HEK293T (cell line): ENCODE results near the gene PHF14.

Experiments used
- ARNT ChIP-seq: fragments of 450-650 bp; IDR thresholded peaks from 2 replicates; pipeline ENCODE4 v1.6.1; 2017; ENCODE audit warnings: mild to moderate bottlenecking
- FOXA1 ChIP-seq: fragments of 450-650 bp; IDR thresholded peaks from 2 replicates; pipeline ENCODE4 v1.6.1; 2016; ENCODE audit warnings: mild to moderate bottlenecking
- FOXK2 ChIP-seq: fragments of 450-650 bp; IDR thresholded peaks from 2 replicates; pipeline ENCODE4 v1.6.1; 2016; ENCODE audit warnings: mild to moderate bottlenecking
- FOXM1 ChIP-seq: fragments of 450-650 bp; IDR thresholded peaks from 2 replicates; pipeline ENCODE4 v1.6.1; 2017; ENCODE audit warnings: mild to moderate bottlenecking, borderline replicate concordance
- HDGF ChIP-seq: fragments of 450-650 bp; IDR thresholded peaks from 2 replicates; pipeline ENCODE4 v1.6.1; 2017; ENCODE audit warnings: antibody characterized with exemption, borderline replicate concordance
- L3MBTL2 ChIP-seq: fragments of 450-650 bp; conservative IDR thresholded peaks from 2 replicates; pipeline ENCODE4 v1.6.1; 2016; ENCODE audit warnings: mild to moderate bottlenecking
- LEF1 ChIP-seq: fragments of 450-650 bp; IDR thresholded peaks from 2 replicates; pipeline ENCODE4 v1.6.1; 2017; ENCODE audit warnings: mild to moderate bottlenecking, borderline replicate concordance
- NFRKB ChIP-seq: fragments of 450-650 bp; IDR thresholded peaks from 2 replicates; pipeline ENCODE4 v1.6.1; 2016; ENCODE audit warnings: mild to moderate bottlenecking, moderate library complexity
- SP1 ChIP-seq: fragments of 450-650 bp; IDR thresholded peaks from 2 replicates; pipeline ENCODE4 v1.6.1; 2017
- SUZ12 ChIP-seq: fragments of 450-650 bp; IDR thresholded peaks from 2 replicates; pipeline ENCODE4 v1.6.1; 2016; ENCODE audit warnings: mild to moderate bottlenecking
- TARDBP ChIP-seq: fragments of 450-650 bp; IDR thresholded peaks from 2 replicates; pipeline ENCODE4 v1.6.1; 2016
- ZNF384 ChIP-seq: fragments of 450-650 bp; IDR thresholded peaks from 2 replicates; pipeline ENCODE4 v1.6.1; 2016

DNA sequence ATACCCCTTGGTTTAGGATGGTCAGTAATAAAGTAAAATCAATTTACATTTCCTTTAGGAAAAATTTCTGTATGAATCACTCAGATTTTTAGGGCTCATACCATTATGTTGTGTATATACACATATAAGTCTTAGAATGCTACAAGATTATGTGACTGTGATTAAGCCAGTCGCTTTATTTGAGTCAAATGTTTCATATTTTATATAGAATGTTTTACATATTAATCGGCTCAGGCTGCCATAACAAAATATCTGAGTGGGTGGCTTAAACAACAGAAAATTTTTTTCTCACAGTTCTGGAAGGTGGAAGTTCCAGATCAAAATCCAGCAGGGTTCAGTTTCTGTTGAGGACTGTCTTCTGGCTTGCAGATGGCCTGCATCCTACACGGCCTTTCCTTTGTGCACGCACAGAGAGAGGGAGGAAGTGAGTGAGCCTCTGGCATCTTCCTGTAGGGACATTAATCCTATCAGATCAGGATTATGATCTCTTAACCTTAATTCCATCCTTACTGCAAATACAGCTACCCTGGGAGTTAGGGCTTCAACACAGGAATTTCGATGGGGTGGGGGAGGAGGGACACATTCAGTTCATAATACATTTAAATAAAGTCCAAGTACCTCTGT, 198.0 kb downstream of the PHF14 start:
- TF ChIP-seq SUZ12 (no peak), FOXM1 (no peak), SP1 (no peak), NFRKB (no peak), ARNT (no peak), FOXK2 (no peak), ZNF384 (no peak), FOXA1 (no peak), HDGF (no peak), TARDBP (no peak), L3MBTL2 (no peak), LEF1 (no peak)
